Panc1 (cell line): Measurements from ENCODE around the gene HACL1. TPM values are rescaled to one million over a fixed set of nuclear protein-coding genes. Genes with fewer than 3 reads are reported as not detected.
"Not testable (repeated sequence)": the region's sequence is repeated elsewhere in the genome, so short reads cannot be mapped to it uniquely, and the experiment has no call there.

Source experiments
- ATAC-seq: fragments of 200-7000 bp; cut with Tn5 transposase; 2 replicates; pipeline ENCODE4 v1.9.1; 2020; ENCODE audit warnings: mild to moderate bottlenecking, moderate library complexity
- BruUV-seq: library from RNA; stranded (reverse); fragments of 400-500 nt; replicated peaks from 2 replicates; lab custom pipeline; 2021; lab: Mats Ljungman, UMichigan
- CTCF ChIA-PET: fragments of 300-600 bp; sonication (Branson Sonifier 250); formaldehyde crosslinking; loops from one replicate; lab custom pipeline; 2022; ENCODE audit warnings: antibody characterized with exemption; lab: Charles Lee
- POLR2A ChIA-PET: fragments of 300-600 bp; sonication (Branson Sonifier 250); formaldehyde crosslinking; loops from one replicate; lab custom pipeline; 2022; ENCODE audit warnings: antibody characterized with exemption; lab: Charles Lee
- DNase-seq: peaks from one replicate; pipeline ENCODE4 v3.0.0-alpha.2; 2010; ENCODE audit warnings: low read depth, low spot score
- H3K27ac ChIP-seq: 2 replicates; pipeline ENCODE4 v1.5.1; 2011; ENCODE audit warnings: mild to moderate bottlenecking, low read length, inconsistent platforms
- H3K27me3 ChIP-seq: fragments of 200-500 bp; sonication (Bioruptor generic); 2 replicates; pipeline ENCODE4 v1.6.0; 2014; ENCODE audit warnings: low read length, inconsistent platforms; ENCODE audit not compliant: control insufficient read depth, insufficient read depth
- H3K36me3 ChIP-seq: fragments of 200-500 bp; sonication (Bioruptor generic); 2 replicates; pipeline ENCODE4 v1.5.1; 2014; ENCODE audit warnings: inconsistent platforms, mild to moderate bottlenecking, low read length, moderate library complexity; ENCODE audit not compliant: control insufficient read depth, insufficient read depth
- H3K4me1 ChIP-seq: 2 replicates; pipeline ENCODE4 v1.5.1; 2011; ENCODE audit warnings: inconsistent platforms, mild to moderate bottlenecking, low read length, moderate library complexity; ENCODE audit not compliant: control insufficient read depth, insufficient read depth
- H3K4me3 ChIP-seq, 2 experiments: 2 replicates each; pipeline ENCODE4 v1.5.1; 2011 to 2012; ENCODE audit warnings: low read depth in 2 of 2, low read length in 2 of 2, mild to moderate bottlenecking in 2 of 2, inconsistent platforms in 1 of 2, moderate library complexity in 1 of 2
- H3K9me3 ChIP-seq: fragments of 200-500 bp; sonication (Bioruptor generic); 2 replicates; pipeline ENCODE4 v1.5.1; 2014; ENCODE audit warnings: low read depth, mild to moderate bottlenecking, inconsistent platforms, low read length, moderate library complexity; ENCODE audit not compliant: control insufficient read depth, insufficient read depth
- CTCF ChIP-seq: fragments of 450-650 bp; IDR thresholded peaks from 2 replicates; pipeline ENCODE4 v1.5.1; 2017; ENCODE audit warnings: mild to moderate bottlenecking
- POLR2AphosphoS5 ChIP-seq: IDR thresholded peaks from 2 replicates; pipeline ENCODE4 v1.6.1; 2012; ENCODE audit warnings: mild to moderate bottlenecking, low read depth, low read length, moderate library complexity
- REST ChIP-seq, 2 experiments: IDR thresholded peaks; 2 replicates each; pipeline ENCODE4 v1.6.1; 2011 to 2012; ENCODE audit warnings: low read depth in 2 of 2, control low read depth in 1 of 2, low read length in 1 of 2, mild to moderate bottlenecking in 1 of 2, moderate library complexity in 1 of 2; ENCODE audit not compliant: insufficient read depth in 1 of 2
- SIN3A ChIP-seq: IDR thresholded peaks from 2 replicates; pipeline ENCODE4 v1.6.1; 2012; ENCODE audit warnings: low read depth, mild to moderate bottlenecking, low read length, moderate library complexity, borderline replicate concordance; ENCODE audit not compliant: insufficient read depth
- TCF7L2 ChIP-seq: IDR thresholded peaks from 2 replicates; pipeline ENCODE4 v1.6.1; 2011; ENCODE audit warnings: mild to moderate bottlenecking, low read depth, low read length, inconsistent platforms
- in situ Hi-C: cut with HindIII; loops from 2 replicates; pipeline ENCODE4 v1.10.0; 2016; ENCODE audit warnings: low sequenced_read_pairs, low pct_unique_long_range_greater_than_20kb
- intact Hi-C: fragments of 100-400 bp; cut with micrococcal nuclease; formaldehyde crosslinking; loops from one replicate; pipeline ENCODE4 v1.10.0; 2022; ENCODE audit not compliant: unreplicated experiment
- total RNA-seq: library from RNA; stranded (reverse); gene quantifications from one replicate; pipeline ENCODE4 v1.2.1, GENCODE V29; 2021; ENCODE audit not compliant: unreplicated experiment

Gene HACL1
- total RNA-seq, 1 experiment from 2014 or later, result 26.8 TPM

- BruUV-seq, result no TSS peak
- Histone ChIP-seq H3K4me1 (no peaks in the 10 kb centered on the region), H3K9me3 (no peaks in the 10 kb centered on the region), H3K4me3 (no peak overlapping the region), H3K36me3 (no peaks in the 10 kb centered on the region), H3K27ac (no peak overlapping the region), H3K27me3 (no peaks in the 10 kb centered on the region; the same call in 1 of the 2 replicates)
- ChIA-PET CTCF (no interaction called here), POLR2A (no interaction called here)
- no peak for TF ChIP-seq POLR2AphosphoS5
- no peak for TF ChIP-seq TCF7L2
- TF ChIP-seq CTCF, result no peak
- no peak for TF ChIP-seq REST (IDR thresholded peaks at IDR 0.05; ENCODE audit: insufficient read depth in 1 of 2, low read depth in 2 of 2, low read length in 1 of 2)
- TF ChIP-seq SIN3A, result no peak
- in situ Hi-C loops (no loop called here), intact Hi-C loops (no loop called here)
- ATAC-seq (no peak), DNase-seq (no peak)
Measured at GRCh38 chr3:15535732-15536131, 65.6 kb downstream of the HACL1 start.

GRCh38 chr3:15532614-15533013 lies 68.8 kb downstream of the HACL1 start:
- POLR2A ChIA-PET, H3K9me3 ChIP-seq, DNase-seq, ATAC-seq, CTCF ChIA-PET, H3K36me3 ChIP-seq, BruUV-seq, H3K27ac ChIP-seq, H3K4me3 ChIP-seq, intact Hi-C loops, in situ Hi-C loops, H3K4me1 ChIP-seq, H3K27me3 ChIP-seq: not testable (repeated sequence)

GRCh38 chr3:15531346-15531745 lies 70.0 kb downstream of the HACL1 start:
- Histone ChIP-seq H3K4me1 (no peaks in the 10 kb centered on the region), H3K36me3 (no peaks in the 10 kb centered on the region), H3K27me3 (no peaks in the 10 kb centered on the region; the same call in 1 of the 2 replicates), H3K4me3 (no peak overlapping the region), H3K27ac (no peak overlapping the region), H3K9me3 (no peaks in the 10 kb centered on the region)
- POLR2A ChIA-PET, result no interaction called here
- no TSS peak for BruUV-seq
- DNase-seq, result no peak
- in situ Hi-C loops (no loop called here), intact Hi-C loops (no loop called here)
- ATAC-seq, result no peak
- TF ChIP-seq SIN3A (no peak), TCF7L2 (no peak), CTCF (no peak), POLR2AphosphoS5 (no peak), REST (IDR thresholded peaks at IDR 0.05; ENCODE audit: insufficient read depth in 1 of 2, low read depth in 2 of 2, low read length in 1 of 2) (no peak)
- CTCF ChIA-PET, result no interaction called here
